Measurements from ENCODE around the gene MCF2L2. TPM values are rescaled to one million over a fixed set of nuclear protein-coding genes. Genes with fewer than 3 reads are reported as not detected.
A peak's percentile ranks its signal among the peaks of the same experiment; 100 is the strongest.

Gene MCF2L2
- total RNA-seq, 3 donors from 2014 or later (not counting 1 experiment from before 2014, with no cell fraction given): 2.2 to 4.9 (median 2.7) TPM

GRCh38 chr3:183213415-183214276, 214.8 kb downstream of the MCF2L2 start:
- Mint-ChIP-seq H3K27me3 (ENCODE audit: low read depth in 2 of 2) (peaks cover 0 to 15% of the 10 kb centered on the region in 2 donors), H3K27ac (no peak overlapping the region), H3K4me3 (no peak overlapping the region), H3K36me3 (no peaks in the 10 kb centered on the region), H3K9me3 (no peaks in the 10 kb centered on the region), H3K4me1 (peaks cover 0 to 5% of the 10 kb centered on the region in 2 donors)
- Histone ChIP-seq H3K27ac (ENCODE audit: low read length) (no peak overlapping the region), H3K9me3 (ENCODE audit: control insufficient read depth, insufficient read depth, low read length) (no peaks in the 10 kb centered on the region), H3K27me3 (ENCODE audit: control insufficient read depth, insufficient read depth, low read length) (no peaks in the 10 kb centered on the region), H3K36me3 (ENCODE audit: control insufficient read depth, insufficient read depth, low read length) (no peaks in the 10 kb centered on the region), H3K4me1 (ENCODE audit: control insufficient read depth, insufficient read depth, low read length) (peaks cover 5% of the 10 kb centered on the region), H3K4me3 (ENCODE audit: low read length) (no peak overlapping the region)
- 89% methylated on average over 3 of the region's 3 CpGs for WGBS (ENCODE audit: insufficient coverage)
- no peak for TF ChIP-seq CTCF (IDR thresholded peaks at IDR 0.05)
- intact Hi-C loops (cut with micrococcal nuclease): no loop called here
- DNase-seq (no peak), ATAC-seq (no peak)

GRCh38 chr3:183212565-183212964, 215.9 kb downstream of the MCF2L2 start:
- Mint-ChIP-seq H3K4me1 (peaks cover 0 to 5% of the 10 kb centered on the region in 2 donors), H3K27ac (no peak overlapping the region), H3K4me3 (no peak overlapping the region), H3K9me3 (no peaks in the 10 kb centered on the region), H3K27me3 (ENCODE audit: low read depth in 2 of 2) (peaks cover 0 to 13% of the 10 kb centered on the region in 2 donors), H3K36me3 (no peaks in the 10 kb centered on the region)
- H3K4me3 ChIP-seq (ENCODE audit: low read length): no peak overlapping the region
- intact Hi-C loops (cut with micrococcal nuclease): no loop called here
- no peaks in the 10 kb centered on the region for H3K36me3 ChIP-seq (ENCODE audit: control insufficient read depth, insufficient read depth, low read length)
- 34% methylated on average over 3 of the region's 7 CpGs for WGBS (ENCODE audit: insufficient coverage)
- peaks cover 5% of the 10 kb centered on the region for H3K4me1 ChIP-seq (ENCODE audit: control insufficient read depth, insufficient read depth, low read length)
- ATAC-seq (peak in 1 of 3 donors; percentile 56), DNase-seq (no peak)
- H3K27ac ChIP-seq (ENCODE audit: low read length): no peak overlapping the region
- no peak for TF ChIP-seq CTCF (IDR thresholded peaks at IDR 0.05)
- H3K9me3 ChIP-seq (ENCODE audit: control insufficient read depth, insufficient read depth, low read length): no peaks in the 10 kb centered on the region
- H3K27me3 ChIP-seq (ENCODE audit: control insufficient read depth, insufficient read depth, low read length): no peaks in the 10 kb centered on the region

GRCh38 chr3:183212096-183212495, 216.3 kb downstream of the MCF2L2 start:
- Histone ChIP-seq H3K36me3 (ENCODE audit: control insufficient read depth, insufficient read depth, low read length) (no peaks in the 10 kb centered on the region), H3K9me3 (ENCODE audit: control insufficient read depth, insufficient read depth, low read length) (no peaks in the 10 kb centered on the region), H3K27ac (ENCODE audit: low read length) (no peak overlapping the region), H3K4me3 (ENCODE audit: low read length) (no peak overlapping the region), H3K4me1 (ENCODE audit: control insufficient read depth, insufficient read depth, low read length) (peaks cover 5% of the 10 kb centered on the region), H3K27me3 (ENCODE audit: control insufficient read depth, insufficient read depth, low read length) (no peaks in the 10 kb centered on the region)
- TF ChIP-seq CTCF (IDR thresholded peaks at IDR 0.05): no peak
- H3K4me3 Mint-ChIP-seq: no peak overlapping the region
- H3K27ac Mint-ChIP-seq: no peak overlapping the region
- H3K9me3 Mint-ChIP-seq: no peaks in the 10 kb centered on the region
- no peak for ATAC-seq
- intact Hi-C loops (cut with micrococcal nuclease): no loop called here
- DNase-seq: no peak
- peaks cover 0 to 5% of the 10 kb centered on the region in 2 donors for H3K4me1 Mint-ChIP-seq
- H3K36me3 Mint-ChIP-seq: no peaks in the 10 kb centered on the region
- WGBS (ENCODE audit: insufficient coverage): 70% methylated on average over 12 of the region's 12 CpGs
- H3K27me3 Mint-ChIP-seq (ENCODE audit: low read depth in 2 of 2): peaks cover 0 to 13% of the 10 kb centered on the region in 2 donors

All from natural killer cell (primary cell).